MM.1S (cell line): ENCODE results near the gene LSR.

Experiments
- CTCF ChIP-seq: fragments of 300-600 bp; sonication (generic); IDR thresholded peaks from 2 replicates; pipeline ENCODE4 v1.5.1; 2016; ENCODE audit warnings: antibody characterized with exemption, low read length, mixed read lengths
- EZH2 ChIP-seq: fragments of 300-600 bp; sonication (generic); optimal IDR thresholded peaks from 2 replicates; pipeline ENCODE3; 2017; ENCODE audit warnings: low read depth, mild to moderate bottlenecking, antibody characterized with exemption, low read length, mixed read lengths
- EZH2phosphoT487 ChIP-seq: fragments of 300-600 bp; sonication (generic); IDR thresholded peaks from 2 replicates; pipeline ENCODE4 v1.6.1; 2018; ENCODE audit warnings: antibody characterized with exemption, low read length

GRCh38 chr19:35216016-35216832 is 32.6 kb upstream of the LSR start:
- TF ChIP-seq CTCF (no peak), EZH2 (no peak), EZH2phosphoT487 (no peak)
